ENCODE results near the gene UVRAG. TPM values are rescaled to one million over a fixed set of nuclear protein-coding genes. Genes with fewer than 3 reads are reported as not detected.

Gene UVRAG
- polyA plus RNA-seq, 1 donor (not counting 4 experiments of a cell fraction or from before 2014, with no cell fraction given) = 11.9 TPM

GRCh38 chr11:76005756-76006155 is 190.7 kb downstream of the UVRAG start:
- FAIRE-seq = peak; percentile 52
- Histone ChIP-seq H3K4me1 (ENCODE audit: control insufficient read depth, extremely low read depth, insufficient read depth, low read length) (peaks cover 22% of the 10 kb centered on the region), H3K27me3 (ENCODE audit: control insufficient read depth, extremely low read depth, insufficient read depth, low read length) (no peaks in the 10 kb centered on the region), H3K9ac (ENCODE audit: control insufficient read depth, extremely low read depth, insufficient read depth, low read length) (no peak overlapping the region), H3K4me2 (ENCODE audit: control insufficient read depth, extremely low read depth, insufficient read depth, low read depth, low read length) (no peak overlapping the region), H3K27ac (ENCODE audit: control insufficient read depth, insufficient read depth, low read length) (no peak overlapping the region), H2AFZ (ENCODE audit: control insufficient read depth, low read length) (no peak overlapping the region), H3K9me1 (ENCODE audit: control insufficient read depth, extremely low read depth, insufficient read depth, low read length) (peaks cover 2% of the 10 kb centered on the region), H3K36me3 (ENCODE audit: control insufficient read depth in 2 of 2, extremely low read depth in 1 of 2, insufficient read depth in 2 of 2, low read length in 2 of 2) (peaks cover 3% of the 10 kb centered on the region in 2 experiments), H3K4me3 (ENCODE audit: control insufficient read depth in 2 of 3, extremely low read depth in 1 of 3, insufficient read depth in 2 of 3, low read depth in 1 of 3, low read length in 3 of 3) (no peak overlapping the region), H3K79me2 (ENCODE audit: control insufficient read depth, insufficient read depth, low read length) (no peaks in the 10 kb centered on the region), H4K20me1 (ENCODE audit: control insufficient read depth, extremely low read depth, insufficient read depth, low read length) (no peaks in the 10 kb centered on the region), H3K9me3 (ENCODE audit: control insufficient read depth, low read depth, low read length) (no peaks in the 10 kb centered on the region)
- dilution Hi-C loops (cut with MboI; ENCODE audit: extremely low pct_ligation_motif_present, low sequenced_read_pairs) = no loop called here
- TF ChIP-seq EZH2 (IDR thresholded peaks at IDR 0.05; ENCODE audit: low read length) (no peak), CTCF (optimal IDR thresholded peaks at IDR 0.05 in 1 of 3, IDR thresholded peaks at IDR 0.05 in 1 of 3, conservative IDR thresholded peaks at IDR 0.05 in 1 of 3; ENCODE audit: extremely low read depth in 1 of 3, insufficient read depth in 2 of 3, low read length in 3 of 3) (no peak)
- DNase-seq (ENCODE audit: low read depth, low spot score) = no peak

- no peak for TF ChIP-seq EZH2 (IDR thresholded peaks at IDR 0.05; ENCODE audit: low read length)
- TF ChIP-seq CTCF (optimal IDR thresholded peaks at IDR 0.05 in 1 of 3, IDR thresholded peaks at IDR 0.05 in 1 of 3, conservative IDR thresholded peaks at IDR 0.05 in 1 of 3; ENCODE audit: extremely low read depth in 1 of 3, insufficient read depth in 2 of 3, low read length in 3 of 3) = no peak
- DNase-seq (ENCODE audit: low read depth, low spot score) = no peak
- Histone ChIP-seq H3K4me2 (ENCODE audit: control insufficient read depth, extremely low read depth, insufficient read depth, low read depth, low read length) (peak overlapping the region; percentile 59), H3K36me3 (ENCODE audit: control insufficient read depth in 2 of 2, extremely low read depth in 1 of 2, insufficient read depth in 2 of 2, low read length in 2 of 2) (peaks cover 3% of the 10 kb centered on the region in 2 experiments), H3K4me3 (ENCODE audit: control insufficient read depth in 2 of 3, extremely low read depth in 1 of 3, insufficient read depth in 2 of 3, low read depth in 1 of 3, low read length in 3 of 3) (no peak overlapping the region), H3K27me3 (ENCODE audit: control insufficient read depth, extremely low read depth, insufficient read depth, low read length) (no peaks in the 10 kb centered on the region), H3K9me1 (ENCODE audit: control insufficient read depth, extremely low read depth, insufficient read depth, low read length) (peaks cover 2% of the 10 kb centered on the region), H3K4me1 (ENCODE audit: control insufficient read depth, extremely low read depth, insufficient read depth, low read length) (peaks cover 22% of the 10 kb centered on the region), H3K9ac (ENCODE audit: control insufficient read depth, extremely low read depth, insufficient read depth, low read length) (no peak overlapping the region), H2AFZ (ENCODE audit: control insufficient read depth, low read length) (no peak overlapping the region), H3K79me2 (ENCODE audit: control insufficient read depth, insufficient read depth, low read length) (no peaks in the 10 kb centered on the region), H4K20me1 (ENCODE audit: control insufficient read depth, extremely low read depth, insufficient read depth, low read length) (no peaks in the 10 kb centered on the region), H3K27ac (ENCODE audit: control insufficient read depth, insufficient read depth, low read length) (peak overlapping the region; percentile 75), H3K9me3 (ENCODE audit: control insufficient read depth, low read depth, low read length) (no peaks in the 10 kb centered on the region)
- dilution Hi-C loops (cut with MboI; ENCODE audit: extremely low pct_ligation_motif_present, low sequenced_read_pairs) = no loop called here
- no peak for FAIRE-seq
Measured at GRCh38 chr11:76007166-76007565, 192.2 kb downstream of the UVRAG start.
